Measurements from ENCODE around the gene KIAA1217. TPM values are rescaled to one million over a fixed set of nuclear protein-coding genes. Genes with fewer than 3 reads are reported as not detected.

KIAA1217 gene
- polyA plus RNA-seq, 3 donors = not detected

GRCh38 chr10:24579906-24580305, 371.0 kb downstream of the KIAA1217 start:
- no peak for TF ChIP-seq CTCF (IDR thresholded peaks at IDR 0.05)
- H2AFZ ChIP-seq (ENCODE audit: insufficient read depth, low read depth, low read length, poor library complexity, severe bottlenecking) = no peak overlapping the region
- H3K9me3 Mint-ChIP-seq = peaks cover 0 to 1% (median 0%) of the 10 kb centered on the region in 7 donors

DNA sequence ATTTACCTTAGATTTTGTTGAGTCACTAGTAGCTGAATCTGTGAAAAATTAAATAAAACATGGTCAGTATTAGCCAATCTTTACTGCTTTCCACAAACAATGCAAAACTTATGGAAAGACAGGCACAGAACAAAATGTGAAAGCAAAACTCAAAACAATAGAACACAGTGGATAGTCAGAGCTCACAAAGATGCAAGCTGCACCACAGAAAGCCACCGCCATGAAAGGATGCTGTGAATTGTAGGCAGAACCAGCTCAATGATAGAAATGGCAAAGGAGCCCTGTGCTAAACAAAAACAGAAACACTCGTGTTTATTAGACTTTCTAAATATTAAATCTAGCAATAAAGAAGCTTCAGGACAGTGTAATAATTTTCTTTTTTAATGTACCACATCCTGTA, 380.3 kb downstream of the KIAA1217 start:
- Histone ChIP-seq H2AFZ (ENCODE audit: insufficient read depth, low read depth, low read length, poor library complexity, severe bottlenecking) (no peak overlapping the region), H4K20me1 (ENCODE audit: insufficient read depth, low read length) (no peaks in the 10 kb centered on the region), H3K9me3 (replicated peaks in 1 of 2; ENCODE audit: control insufficient read depth in 1 of 2, insufficient read depth in 1 of 2, low read length in 2 of 2) (no peaks in the 10 kb centered on the region), H3K79me2 (ENCODE audit: insufficient read depth, low read length) (no peaks in the 10 kb centered on the region), H3K27me3 (ENCODE audit: control insufficient read depth in 2 of 2, insufficient read depth in 2 of 2, low read length in 2 of 2) (no peaks in the 10 kb centered on the region), H3K27ac (ENCODE audit: low read depth in 1 of 2, low read length in 2 of 2) (no peak overlapping the region), H3K4me3 (replicated peaks in 1 of 3; ENCODE audit: low read depth in 2 of 3, low read length in 3 of 3) (no peak overlapping the region), H3K4me2 (replicated peaks; ENCODE audit: extremely low read depth, low read length, poor library complexity, severe bottlenecking) (no peak overlapping the region), H3K9ac (ENCODE audit: insufficient read depth, low read length, poor library complexity, severe bottlenecking) (no peak overlapping the region), H3K36me3 (replicated peaks in 1 of 2; ENCODE audit: control insufficient read depth in 1 of 2, insufficient read depth in 2 of 2, low read length in 2 of 2) (peaks cover 36 to 85% of the 10 kb centered on the region in 2 donors), H3K4me1 (ENCODE audit: control insufficient read depth in 1 of 2, insufficient read depth in 2 of 2, low read length in 2 of 2) (no peaks in the 10 kb centered on the region)
- peaks cover 78 to 82% of the 10 kb centered on the region in 2 donors for H3K36me3 Mint-ChIP-seq
- DNase-seq = no peak
- H3K4me1 Mint-ChIP-seq = no peaks in the 10 kb centered on the region
- H3K9me3 Mint-ChIP-seq = no peaks in the 10 kb centered on the region
- H3K27me3 Mint-ChIP-seq (ENCODE audit: low read depth in 3 of 3) = no peaks in the 10 kb centered on the region
- no CpG with 5 or more reads among the region's 2 CpGs for WGBS (ENCODE audit: insufficient coverage)
- intact Hi-C loops (cut with micrococcal nuclease) = no loop called here
- TF ChIP-seq CTCF (IDR thresholded peaks at IDR 0.05) = no peak
- no peak overlapping the region for H3K27ac Mint-ChIP-seq
- no peak overlapping the region for H3K4me3 Mint-ChIP-seq

More at GRCh38 chr10:24579906-24580305, 371.0 kb downstream of the KIAA1217 start:
- H3K79me2 ChIP-seq (ENCODE audit: insufficient read depth, low read length) = no peaks in the 10 kb centered on the region
- Mint-ChIP-seq H3K4me1 (no peaks in the 10 kb centered on the region), H3K27ac (no peak overlapping the region), H3K4me3 (no peak overlapping the region), H3K27me3 (ENCODE audit: low read depth in 3 of 3) (peaks cover 2 to 3% (median 2%) of the 10 kb centered on the region in 3 donors), H3K36me3 (peaks cover 7 to 8% of the 10 kb centered on the region in 2 donors)
- intact Hi-C loops (cut with micrococcal nuclease) = no loop called here
- H3K4me1 ChIP-seq (ENCODE audit: control insufficient read depth in 1 of 2, insufficient read depth in 2 of 2, low read length in 2 of 2) = no peaks in the 10 kb centered on the region
- 83% methylated on average over 1 of the region's 4 CpGs for WGBS (ENCODE audit: insufficient coverage)
- no peaks in the 10 kb centered on the region for H3K27me3 ChIP-seq (ENCODE audit: control insufficient read depth in 2 of 2, insufficient read depth in 2 of 2, low read length in 2 of 2)
- no peaks in the 10 kb centered on the region for H4K20me1 ChIP-seq (ENCODE audit: insufficient read depth, low read length)
- H3K4me2 ChIP-seq (replicated peaks; ENCODE audit: extremely low read depth, low read length, poor library complexity, severe bottlenecking) = no peak overlapping the region
- no peak overlapping the region for H3K9ac ChIP-seq (ENCODE audit: insufficient read depth, low read length, poor library complexity, severe bottlenecking)
- no peak overlapping the region for H3K27ac ChIP-seq (ENCODE audit: low read depth in 1 of 2, low read length in 2 of 2)
- H3K4me3 ChIP-seq (replicated peaks in 1 of 3; ENCODE audit: low read depth in 2 of 3, low read length in 3 of 3) = no peak overlapping the region
- no peaks in the 10 kb centered on the region for H3K9me3 ChIP-seq (replicated peaks in 1 of 2; ENCODE audit: control insufficient read depth in 1 of 2, insufficient read depth in 1 of 2, low read length in 2 of 2)
- DNase-seq = no peak
- no peaks in the 10 kb centered on the region for H3K36me3 ChIP-seq (replicated peaks in 1 of 2; ENCODE audit: control insufficient read depth in 1 of 2, insufficient read depth in 2 of 2, low read length in 2 of 2)
